HCT116 (cell line): ENCODE data around the gene SETDB1. TPM values are rescaled to one million over a fixed set of nuclear protein-coding genes. Genes with fewer than 3 reads are reported as not detected.

ENCODE experiments used
- ATAC-seq: fragments of 200-7000 bp; cut with Tn5 transposase; 2 replicates; pipeline ENCODE4 v1.9.1; 2020; ENCODE audit warnings: mild to moderate bottlenecking, moderate library complexity
- BruUV-seq: library from RNA; stranded (reverse); fragments of 400-500 nt; replicated peaks from 2 replicates; lab custom pipeline; 2021; lab: Mats Ljungman, UMichigan
- CTCF ChIA-PET: fragments of 300-600 bp; sonication (Branson Sonifier 250); formaldehyde crosslinking; loops from one replicate; lab custom pipeline; 2021; ENCODE audit warnings: antibody characterized with exemption; lab: Charles Lee
- POLR2A ChIA-PET: fragments of 300-600, 350-600 bp; sonication (Branson Sonifier 250); formaldehyde crosslinking; loops from one replicate; lab custom pipeline; 2021; ENCODE audit warnings: antibody characterized with exemption; lab: Charles Lee
- RAD21 ChIA-PET, 2 experiments: fragments of 300-600 bp; sonication (Branson Sonifier 250); formaldehyde crosslinking; loops; one replicate each; lab custom pipeline; 2023; ENCODE audit warnings: low total read pairs in 2 of 2; ENCODE audit not compliant: uncharacterized antibody in 2 of 2, unreplicated experiment in 2 of 2, low non-redundant PET in 1 of 2; lab: Charles Lee
- DNase-seq: peaks from one replicate; pipeline ENCODE4 v3.0.0-alpha.2; 2010; ENCODE audit warnings: low read depth, low spot score
- H2AFZ ChIP-seq: fragments of 200-600 bp; shearing (Covaris generic), sonication (generic); 2 replicates; pipeline ENCODE4 v1.6.1; 2017; ENCODE audit warnings: low read depth, mixed run types, mixed read lengths, antibody characterized with exemption, low read length; ENCODE audit not compliant: poor library complexity, severe bottlenecking
- H3K27ac ChIP-seq: 2 replicates; pipeline ENCODE4 v1.5.1; 2012; ENCODE audit warnings: low read depth, low read length
- H3K27me3 ChIP-seq: fragments of 200-600 bp; sonication (generic); 2 replicates; pipeline ENCODE4 v1.6.1; 2016; ENCODE audit warnings: mixed run types, low read length, mixed read lengths; ENCODE audit not compliant: insufficient read depth
- H3K36me3 ChIP-seq, 2 experiments: fragments of 200-500 bp in 1 of 2; fragments of 200-600 bp in 1 of 2; sonication (Bioruptor generic) in 1 of 2; sonication (generic) in 1 of 2; 2 replicates each; pipeline versions ENCODE4 v1.5.1 to v1.6.1; 2014 to 2016; ENCODE audit warnings: low read length in 2 of 2, inconsistent platforms in 1 of 2, mixed read lengths in 1 of 2, mixed run types in 1 of 2; ENCODE audit not compliant: insufficient read depth in 2 of 2, control insufficient read depth in 1 of 2
- H3K4me1 ChIP-seq, 2 experiments: fragments of 200-600 bp in 1 of 2; sonication (generic) in 1 of 2; 2 replicates each; pipeline versions ENCODE4 v1.5.1 to v1.6.1; 2012 to 2017; ENCODE audit warnings: low read length in 2 of 2, inconsistent platforms in 1 of 2, mild to moderate bottlenecking in 1 of 2, mixed read lengths in 1 of 2, mixed run types in 1 of 2, moderate library complexity in 1 of 2; ENCODE audit not compliant: insufficient read depth in 2 of 2, control insufficient read depth in 1 of 2
- H3K4me2 ChIP-seq: fragments of 200-600 bp; sonication (generic); 2 replicates; pipeline ENCODE4 v1.6.1; 2017; ENCODE audit warnings: mixed run types, low read length, mixed read lengths
- H3K4me3 ChIP-seq, 2 experiments: fragments of 200-600 bp in 1 of 2; sonication (generic) in 1 of 2; replicated peaks in 1 of 2; 2 replicates each; pipeline ENCODE4 v1.5.1; 2011 to 2016; ENCODE audit warnings: low read length in 2 of 2, control low read depth in 1 of 2, low read depth in 1 of 2, mild to moderate bottlenecking in 1 of 2, mixed read lengths in 1 of 2, mixed run types in 1 of 2
- H3K79me2 ChIP-seq: fragments of 200-600 bp; sonication (generic); 2 replicates; pipeline ENCODE4 v1.6.1; 2017; ENCODE audit warnings: mild to moderate bottlenecking, mixed run types, low read length, moderate library complexity, mixed read lengths; ENCODE audit not compliant: insufficient read depth
- H3K9ac ChIP-seq: fragments of 200-600 bp; sonication (generic); 2 replicates; pipeline ENCODE4 v1.6.1; 2016; ENCODE audit warnings: low read length, mixed read lengths
- H3K9me2 ChIP-seq: fragments of 200-600 bp; sonication (generic), shearing (Covaris generic); 2 replicates; pipeline ENCODE4 v1.6.1; 2017; ENCODE audit warnings: mixed run types, mild to moderate bottlenecking, moderate library complexity; ENCODE audit not compliant: insufficient read depth
- H3K9me3 ChIP-seq, 2 experiments: fragments of 200-500 bp in 1 of 2; fragments of 200-600 bp in 1 of 2; sonication (Bioruptor generic) in 1 of 2; sonication (generic) in 1 of 2; 2 replicates each; pipeline ENCODE4 v1.6.1; 2014 to 2017; ENCODE audit warnings: low read length in 2 of 2, mixed read lengths in 2 of 2, inconsistent platforms in 1 of 2, low read depth in 1 of 2, mild to moderate bottlenecking in 1 of 2, mixed run types in 1 of 2, moderate library complexity in 1 of 2; ENCODE audit not compliant: control insufficient read depth in 1 of 2, insufficient read depth in 1 of 2
- H4K20me1 ChIP-seq: fragments of 200-600 bp; sonication (generic), shearing (Covaris generic); 2 replicates; pipeline ENCODE4 v1.6.1; 2017; ENCODE audit warnings: mixed run types, mild to moderate bottlenecking, moderate library complexity; ENCODE audit not compliant: insufficient read depth
- EGR1 ChIP-seq: IDR thresholded peaks from 2 replicates; pipeline ENCODE4 v1.6.1; 2012; ENCODE audit warnings: low read depth
- EZH2 ChIP-seq: fragments of 200-600 bp; sonication (generic); IDR thresholded peaks from 2 replicates; pipeline ENCODE4 v1.6.1; 2017; ENCODE audit warnings: antibody characterized with exemption, mixed run types
- POLR2AphosphoS5 ChIP-seq: IDR thresholded peaks from 2 replicates; pipeline ENCODE4 v1.6.1; 2011; ENCODE audit warnings: mild to moderate bottlenecking, low read depth, low read length, moderate library complexity
- TCF7L2 ChIP-seq: IDR thresholded peaks from 2 replicates; pipeline ENCODE4 v1.7.0; 2011; ENCODE audit warnings: borderline replicate concordance, inconsistent platforms; ENCODE audit not compliant: insufficient read depth, insufficient read length; ENCODE audit errors: extremely low read depth
- intact Hi-C: fragments of 100-400 bp; cut with micrococcal nuclease; formaldehyde crosslinking; loops from 2 replicates; pipeline ENCODE4 v1.10.0; 2022
- total RNA-seq: library from RNA; stranded (reverse); gene quantifications from one replicate; pipeline ENCODE4 v1.2.1, GENCODE V29; 2021; ENCODE audit not compliant: unreplicated experiment

SETDB1 gene
- total RNA-seq, 1 experiment from 2014 or later: 54.3 TPM

DNA sequence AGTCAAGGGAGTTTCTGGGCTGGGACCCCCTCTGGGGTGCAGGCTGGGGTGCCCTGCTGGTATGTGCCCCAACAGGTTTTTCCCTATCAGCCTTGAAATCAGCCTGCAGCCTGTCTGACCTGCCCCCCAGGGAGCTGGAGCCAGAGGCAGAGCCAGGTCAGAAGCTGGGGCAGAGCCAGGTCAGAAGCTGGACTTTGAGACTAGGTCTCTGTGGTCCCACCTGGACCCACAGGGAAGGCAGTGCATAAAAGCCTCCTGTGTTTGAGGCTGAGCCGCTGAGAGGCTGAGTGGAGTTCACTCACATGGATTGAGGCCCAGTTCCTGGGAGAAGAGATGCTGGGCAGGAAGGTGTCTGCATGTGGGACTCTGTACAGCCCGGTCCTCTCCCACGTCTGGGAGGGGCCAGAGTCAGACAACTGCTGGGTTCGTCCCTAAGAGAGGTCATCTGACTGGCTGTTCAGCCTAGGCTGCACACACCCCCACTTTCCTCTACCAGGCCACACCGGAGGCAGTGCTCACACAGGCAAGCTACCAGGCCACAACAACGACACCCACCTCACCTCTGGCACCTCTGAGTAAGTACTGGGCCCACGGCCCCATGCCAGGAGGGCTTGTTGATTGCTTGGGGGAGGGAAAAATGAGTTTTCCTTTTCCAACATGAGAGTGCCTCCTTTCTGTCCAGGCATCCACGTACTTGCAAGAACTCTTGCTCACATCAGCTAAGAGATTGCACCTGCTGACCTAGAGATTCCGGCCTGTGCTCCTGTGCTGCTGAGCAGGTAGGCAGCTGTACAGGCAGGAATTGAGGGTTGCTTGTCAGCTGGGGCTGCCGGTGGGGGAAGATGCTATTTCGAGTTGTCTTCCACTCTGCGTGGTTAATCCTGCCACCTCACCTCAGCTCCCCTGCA lies 55.9 kb downstream of the SETDB1 start, which contains the start of gene ANXA9:
Gene ANXA9 (plus strand): TSS at position 488 of the 908 bp plus-strand sequence. CDS start 814 bp downstream, outside the sequence.
- 0 out of 2 replicates have a peak, but pooled peaks have one; percentile 18 for TF ChIP-seq POLR2AphosphoS5
- TF ChIP-seq EZH2: no peak
- Histone ChIP-seq H3K4me1 (peaks cover 69 to 82% of the 10 kb centered on the region in 2 experiments), H3K27me3 (no peaks in the 10 kb centered on the region), H3K36me3 (no peaks in the 10 kb centered on the region), H3K4me2 (peak within 1 kb of the TSS; percentile 78), H4K20me1 (no peaks in the 10 kb centered on the region), H3K9ac (peak within 1 kb of the TSS; percentile 49), H2AFZ (peak within 1 kb of the TSS; percentile 14), H3K27ac (peak within 1 kb of the TSS; percentile 86), H3K79me2 (no peaks in the 10 kb centered on the region), H3K9me2 (no peaks in the 10 kb centered on the region), H3K4me3 (peak within 1 kb of the TSS; percentile 13 to 37; a peak in 3 of 4 replicates), H3K9me3 (no peaks in the 10 kb centered on the region)
- DNase-seq (no peak), ATAC-seq (peak; percentile 58)
- POLR2A ChIA-PET: interaction anchor here (0.7 to 1.6 kb wide), 3 partner anchors 12 to 402 kb away, joined by 3 to 4 read pairs (median 3); partner anchors contain the start of gene MCL1
- intact Hi-C loops: no loop called here
- RAD21 ChIA-PET: interaction anchor here in 1 of 2 experiments (0.8 kb wide), 1 partner anchor 14 kb away, joined by 6 read pairs; no protein-coding TSS in a partner anchor
- BruUV-seq: no TSS peak
- CTCF ChIA-PET: interaction anchor here (1.7 to 2.5 kb wide), 4 partner anchors 12 to 421 kb away, joined by 4 to 17 read pairs (median 10); no protein-coding TSS in a partner anchor

DNA sequence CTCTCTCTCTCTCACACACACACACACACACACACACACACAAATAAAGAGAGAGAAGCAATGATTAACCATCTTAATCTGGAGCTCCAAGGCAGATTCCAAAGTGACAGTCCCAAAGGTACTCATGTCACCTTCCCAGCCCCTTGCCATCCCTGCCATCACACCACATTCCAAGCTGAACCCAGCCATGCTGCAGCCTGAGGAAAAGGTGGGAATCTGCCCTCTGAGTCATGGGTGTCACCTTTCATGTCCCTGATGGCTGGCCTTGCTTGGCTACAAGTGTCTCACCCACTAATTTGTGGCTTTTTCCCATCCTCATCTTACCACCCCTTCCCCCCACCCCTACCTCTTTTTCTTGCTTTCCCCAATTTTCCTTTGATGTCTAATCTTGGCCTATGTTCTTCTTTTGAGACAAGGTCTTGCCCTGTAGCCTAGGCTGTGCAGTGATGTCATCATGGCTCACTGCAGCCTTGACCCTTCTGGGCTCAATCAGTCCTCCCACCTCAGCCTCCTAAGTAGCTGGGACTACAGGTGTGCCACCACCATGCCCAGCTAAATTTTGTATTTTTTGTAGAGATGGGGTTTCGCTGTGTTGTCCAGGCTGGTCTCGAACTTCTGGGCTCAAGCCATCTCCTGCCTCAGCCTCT lies 59.1 kb downstream of the SETDB1 start:
- ChIA-PET RAD21 (no interaction called here), POLR2A (interaction anchor here (2.0 kb wide), 1 partner anchor 9 kb away, joined by 7 read pairs; no protein-coding TSS in a partner anchor), CTCF (interaction anchor here (3.1 kb wide), 1 partner anchor 10 kb away, joined by 24 read pairs; no protein-coding TSS in a partner anchor)
- DNase-seq (no peak), ATAC-seq (peak; percentile 36; the same call in 1 of the 2 replicates)
- Histone ChIP-seq H3K4me2 (peak overlapping the region; percentile 56), H3K79me2 (no peaks in the 10 kb centered on the region), H3K36me3 (no peaks in the 10 kb centered on the region), H3K4me3 (no peak overlapping the region), H3K4me1 (peaks cover 46 to 49% of the 10 kb centered on the region in 2 experiments), H3K9me3 (no peaks in the 10 kb centered on the region), H3K27me3 (no peaks in the 10 kb centered on the region), H3K9ac (no peak overlapping the region), H3K9me2 (no peaks in the 10 kb centered on the region), H4K20me1 (no peaks in the 10 kb centered on the region), H3K27ac (no peak overlapping the region), H2AFZ (no peak overlapping the region)
- intact Hi-C loops: no loop called here
- no TSS peak for BruUV-seq
- TF ChIP-seq EGR1 (no peak), TCF7L2 (peak; percentile 57)
